Stomach (tissue), 4 donors: Measurements from ENCODE around the gene SGPP1.

Experiments used
- CTCF ChIP-seq, 7 experiments: fragments of 450-650 bp in 4 of 7; fragments of 200-600 bp in 3 of 7; sonication (generic) in 3 of 7; IDR thresholded peaks; one replicate each; pipeline ENCODE4 v1.5.1; 2016 to 2019; ENCODE audit warnings: antibody characterized with exemption in 7 of 7, control low read depth in 2 of 7, mild to moderate bottlenecking in 1 of 7
- EP300 ChIP-seq: sonication (generic); formaldehyde crosslinking; IDR thresholded peaks from one replicate; pipeline ENCODE4 v1.6.1; 2017; ENCODE audit warnings: antibody characterized with exemption
- POLR2A ChIP-seq, 4 donors: fragments of 450-650 bp; IDR thresholded peaks; one replicate each; pipeline ENCODE4 v1.6.1; 2016; ENCODE audit warnings: antibody characterized with exemption in 4 of 4, control low read depth in 2 of 4, mild to moderate bottlenecking in 1 of 4, moderate library complexity in 1 of 4
- POLR2AphosphoS5 ChIP-seq, 3 donors: sonication (generic); formaldehyde crosslinking; IDR thresholded peaks; one replicate each; pipeline ENCODE4 v1.6.1; 2016; ENCODE audit warnings: antibody characterized with exemption in 3 of 3

- TF ChIP-seq POLR2AphosphoS5 (IDR thresholded peaks at IDR 0.05) (no peak), CTCF (IDR thresholded peaks at IDR 0.05) (no peak), POLR2A (IDR thresholded peaks at IDR 0.05) (no peak), EP300 (no peak)
Observed at GRCh38 chr14:63773504-63773903, 45.6 kb upstream of the SGPP1 start.
